Neutrophil (primary cell): ENCODE data around the gene CHRD.

Experiments used
- H3K27ac ChIP-seq: fragments of 200-600 bp; sonication (generic); 2 replicates; pipeline ENCODE4 v1.5.1; 2016; ENCODE audit warnings: mild to moderate bottlenecking, moderate library complexity
- H3K27me3 ChIP-seq: fragments of 200-600 bp; sonication (generic); 2 replicates; pipeline ENCODE4 v1.6.0; 2016; ENCODE audit warnings: mild to moderate bottlenecking
- H3K36me3 ChIP-seq: fragments of 200-600 bp; sonication (generic); 2 replicates; pipeline ENCODE4 v1.5.1; 2017
- H3K4me1 ChIP-seq, 2 experiments: fragments of 200-600 bp in 1 of 2; sonication (generic) in 1 of 2; 1 replicate in 1 of 2; 2 replicates in 1 of 2; pipeline versions ENCODE4 v1.5.1 to v1.6.1; 2013 to 2016; ENCODE audit warnings: low read depth in 1 of 2, low read length in 1 of 2, mild to moderate bottlenecking in 1 of 2, moderate library complexity in 1 of 2; ENCODE audit not compliant: control insufficient read depth in 1 of 2, insufficient read depth in 1 of 2
- H3K4me3 ChIP-seq, 2 experiments: fragments of 200-600 bp in 1 of 2; sonication (generic) in 1 of 2; 1 replicate in 1 of 2; 2 replicates in 1 of 2; pipeline ENCODE4 v1.5.1; 2013 to 2016; ENCODE audit warnings: low read depth in 1 of 2, low read length in 1 of 2, mild to moderate bottlenecking in 1 of 2, moderate library complexity in 1 of 2
- H3K9me3 ChIP-seq: fragments of 200-600 bp; sonication (generic); 2 replicates; pipeline ENCODE4 v1.5.1; 2016
- TF ChIP-seq, protein P1 (sequence below): fragments of 200-600 bp; sonication (generic); IDR thresholded peaks from 2 replicates; pipeline ENCODE4 v1.5.1; 2016; ENCODE audit warnings: antibody characterized with exemption

The CHRD gene

DNA sequence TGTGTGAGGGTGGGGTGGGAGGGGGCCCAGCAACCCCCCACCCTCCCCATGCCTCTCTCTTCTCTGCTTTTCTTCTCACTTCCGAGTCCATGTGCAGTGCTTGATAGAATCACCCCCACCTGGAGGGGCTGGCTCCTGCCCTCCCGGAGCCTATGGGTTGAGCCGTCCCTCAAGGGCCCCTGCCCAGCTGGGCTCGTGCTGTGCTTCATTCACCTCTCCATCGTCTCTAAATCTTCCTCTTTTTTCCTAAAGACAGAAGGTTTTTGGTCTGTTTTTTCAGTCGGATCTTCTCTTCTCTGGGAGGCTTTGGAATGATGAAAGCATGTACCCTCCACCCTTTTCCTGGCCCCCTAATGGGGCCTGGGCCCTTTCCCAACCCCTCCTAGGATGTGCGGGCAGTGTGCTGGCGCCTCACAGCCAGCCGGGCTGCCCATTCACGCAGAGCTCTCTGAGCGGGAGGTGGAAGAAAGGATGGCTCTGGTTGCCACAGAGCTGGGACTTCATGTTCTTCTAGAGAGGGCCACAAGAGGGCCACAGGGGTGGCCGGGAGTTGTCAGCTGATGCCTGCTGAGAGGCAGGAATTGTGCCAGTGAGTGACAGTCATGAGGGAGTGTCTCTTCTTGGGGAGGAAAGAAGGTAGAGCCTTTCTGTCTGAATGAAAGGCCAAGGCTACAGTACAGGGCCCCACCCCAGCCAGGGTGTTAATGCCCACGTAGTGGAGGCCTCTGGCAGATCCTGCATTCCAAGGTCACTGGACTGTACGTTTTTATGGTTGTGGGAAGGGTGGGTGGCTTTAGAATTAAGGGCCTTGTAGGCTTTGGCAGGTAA, 34.3 kb upstream of the CHRD start:
- Histone ChIP-seq H3K27ac (no peak overlapping the region), H3K4me1 (no peaks in the 10 kb centered on the region), H3K9me3 (no peaks in the 10 kb centered on the region), H3K27me3 (no peaks in the 10 kb centered on the region), H3K36me3 (peaks cover 33% of the 10 kb centered on the region), H3K4me3 (no peak overlapping the region)
- TF ChIP-seq, protein P1, sequence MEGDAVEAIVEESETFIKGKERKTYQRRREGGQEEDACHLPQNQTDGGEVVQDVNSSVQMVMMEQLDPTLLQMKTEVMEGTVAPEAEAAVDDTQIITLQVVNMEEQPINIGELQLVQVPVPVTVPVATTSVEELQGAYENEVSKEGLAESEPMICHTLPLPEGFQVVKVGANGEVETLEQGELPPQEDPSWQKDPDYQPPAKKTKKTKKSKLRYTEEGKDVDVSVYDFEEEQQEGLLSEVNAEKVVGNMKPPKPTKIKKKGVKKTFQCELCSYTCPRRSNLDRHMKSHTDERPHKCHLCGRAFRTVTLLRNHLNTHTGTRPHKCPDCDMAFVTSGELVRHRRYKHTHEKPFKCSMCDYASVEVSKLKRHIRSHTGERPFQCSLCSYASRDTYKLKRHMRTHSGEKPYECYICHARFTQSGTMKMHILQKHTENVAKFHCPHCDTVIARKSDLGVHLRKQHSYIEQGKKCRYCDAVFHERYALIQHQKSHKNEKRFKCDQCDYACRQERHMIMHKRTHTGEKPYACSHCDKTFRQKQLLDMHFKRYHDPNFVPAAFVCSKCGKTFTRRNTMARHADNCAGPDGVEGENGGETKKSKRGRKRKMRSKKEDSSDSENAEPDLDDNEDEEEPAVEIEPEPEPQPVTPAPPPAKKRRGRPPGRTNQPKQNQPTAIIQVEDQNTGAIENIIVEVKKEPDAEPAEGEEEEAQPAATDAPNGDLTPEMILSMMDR, result no peak

DNA sequence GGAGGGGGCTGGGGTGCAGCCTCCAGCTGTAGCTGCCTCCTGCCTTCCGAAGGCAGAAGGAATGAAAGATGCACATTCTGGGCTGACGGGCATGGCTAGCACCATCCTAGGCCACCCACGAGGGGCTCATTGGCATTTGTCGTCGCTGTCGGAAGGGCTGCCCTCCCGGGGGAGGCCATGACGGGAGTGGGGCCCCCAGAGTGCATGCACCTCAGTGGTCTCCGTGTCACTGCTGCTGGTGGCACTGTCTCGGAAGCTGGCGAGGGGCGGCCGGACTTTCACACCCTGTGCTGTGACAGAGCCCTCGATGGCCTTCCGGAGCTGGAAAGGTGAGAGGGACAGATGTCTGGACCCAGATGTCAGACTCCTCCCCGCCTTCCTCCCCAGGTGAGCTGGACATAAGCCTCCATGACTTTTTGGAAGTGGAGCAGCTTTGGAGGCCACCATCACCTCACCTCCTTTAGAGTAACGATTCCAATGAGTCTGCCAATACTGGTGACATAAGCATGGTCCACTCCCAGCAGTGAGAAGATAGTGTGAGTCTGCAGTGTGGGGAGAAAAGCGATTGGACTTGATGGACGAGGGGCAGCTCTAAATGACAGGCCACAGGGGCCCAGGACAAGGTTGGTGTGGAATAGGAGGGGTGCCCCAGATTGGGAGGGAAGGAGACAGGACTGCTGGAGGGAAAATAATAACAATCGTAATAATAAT, 33.2 kb upstream of the CHRD start:
- no peak overlapping the region for H3K4me3 ChIP-seq

DNA sequence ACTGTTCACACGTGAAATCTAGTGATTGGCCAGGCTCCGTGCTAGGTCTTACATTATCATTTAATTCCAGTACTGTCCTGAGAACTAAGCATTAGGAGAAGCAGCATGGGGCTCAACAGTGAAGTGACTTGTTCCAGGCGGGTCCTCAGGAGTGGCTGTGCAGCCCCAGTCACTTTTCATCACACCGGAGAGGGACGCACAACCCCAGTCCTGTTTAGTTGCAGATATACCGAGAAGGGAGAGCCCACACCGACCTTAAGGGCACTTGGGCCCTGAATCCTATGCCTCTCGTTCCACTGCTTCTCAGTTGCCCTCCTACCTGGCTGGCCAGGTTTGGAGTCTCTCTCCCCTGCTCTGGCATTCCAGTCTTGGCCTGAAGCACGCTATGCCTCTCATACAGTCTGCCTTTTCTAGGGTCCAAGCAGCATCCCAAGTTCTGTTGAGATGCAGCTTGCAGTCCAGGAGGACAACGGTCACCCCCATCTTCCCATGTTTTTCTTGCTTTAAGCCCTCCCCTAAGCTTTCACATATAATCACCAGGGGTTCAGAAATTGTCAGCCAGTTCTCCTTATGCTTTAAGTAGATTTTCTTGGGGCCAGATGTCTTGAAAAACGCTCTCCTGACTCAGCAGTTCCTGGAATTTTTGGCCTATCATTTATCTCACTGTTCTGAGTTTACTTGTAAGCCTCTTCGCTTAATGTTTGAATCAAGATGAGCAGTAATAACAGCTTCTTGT, 32.4 kb upstream of the CHRD start:
- Histone ChIP-seq H3K36me3 (peaks cover 24% of the 10 kb centered on the region), H3K27me3 (no peaks in the 10 kb centered on the region), H3K4me1 (no peaks in the 10 kb centered on the region), H3K4me3 (no peak overlapping the region), H3K9me3 (no peaks in the 10 kb centered on the region), H3K27ac (no peak overlapping the region)
- TF ChIP-seq, protein P1, result no peak

More for the DNA sequence above, 33.2 kb upstream of the CHRD start:
- no peaks in the 10 kb centered on the region for H3K9me3 ChIP-seq
- TF ChIP-seq, protein P1, result no peak
- H3K27me3 ChIP-seq, result no peaks in the 10 kb centered on the region
- H3K36me3 ChIP-seq, result peaks cover 32% of the 10 kb centered on the region
- no peaks in the 10 kb centered on the region for H3K4me1 ChIP-seq
- no peak overlapping the region for H3K27ac ChIP-seq

DNA sequence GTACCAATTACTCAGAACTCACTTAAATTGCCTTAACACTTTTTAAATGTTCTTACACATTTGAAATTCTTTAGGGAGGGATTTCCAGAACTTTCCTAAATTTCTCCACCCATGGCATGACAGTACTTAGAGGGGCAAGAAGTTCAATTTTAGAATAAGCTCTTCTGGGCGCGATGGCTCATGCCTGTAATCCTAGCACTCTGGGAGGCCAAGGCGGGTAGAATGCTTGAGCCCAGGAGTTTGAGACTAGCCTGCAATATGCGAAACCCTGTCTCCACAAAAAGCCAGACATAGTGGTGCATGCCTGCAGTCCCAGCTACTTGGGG, 31.8 kb upstream of the CHRD start:
- no peaks in the 10 kb centered on the region for H3K4me1 ChIP-seq
- no peaks in the 10 kb centered on the region for H3K27me3 ChIP-seq
- TF ChIP-seq, protein P1, result no peak
- peaks cover 19% of the 10 kb centered on the region for H3K36me3 ChIP-seq
- no peaks in the 10 kb centered on the region for H3K9me3 ChIP-seq
- H3K4me3 ChIP-seq, result no peak overlapping the region
- H3K27ac ChIP-seq, result no peak overlapping the region

DNA sequence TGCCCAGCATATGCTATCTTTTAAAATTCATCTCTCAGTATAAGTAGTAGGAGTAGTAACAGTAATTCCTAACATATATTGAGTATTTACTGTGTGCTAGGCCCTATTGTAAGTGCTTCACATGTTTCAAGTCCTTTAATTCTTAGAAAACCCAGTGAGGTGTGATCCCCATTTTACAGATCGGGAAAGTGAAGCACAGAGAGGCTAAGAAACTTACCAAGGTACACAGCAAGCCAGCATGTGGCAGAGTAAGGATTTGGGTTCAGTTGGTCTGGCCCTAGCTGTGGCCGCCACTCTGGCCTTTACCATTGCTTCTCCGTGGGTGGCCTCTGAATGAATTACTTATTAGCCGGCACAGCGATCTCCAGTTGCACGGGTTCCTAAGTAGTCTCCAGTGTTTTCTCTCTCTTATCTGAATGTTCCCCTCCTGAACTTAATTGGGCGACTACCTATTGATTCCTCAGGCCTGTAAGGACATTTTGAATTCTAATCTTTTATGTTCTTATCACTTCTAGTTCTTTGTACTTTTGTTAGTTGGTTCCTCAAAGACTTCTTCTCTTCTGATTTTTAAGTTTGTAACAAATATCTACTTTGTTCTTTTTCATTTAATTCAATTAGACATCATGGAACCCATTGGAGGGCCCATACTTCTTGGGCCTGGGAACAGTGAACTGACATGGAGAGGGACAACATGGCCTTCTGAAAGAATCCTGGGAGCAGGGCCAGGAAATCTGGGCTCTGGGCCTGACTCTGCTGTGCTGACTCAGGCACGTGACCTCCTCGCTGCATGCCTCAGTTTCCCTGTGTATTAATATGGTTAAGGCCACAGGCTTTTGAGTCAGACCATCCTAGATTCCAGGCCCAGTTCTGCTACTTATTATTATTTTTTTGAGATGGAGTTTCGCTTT, 30.0 kb upstream of the CHRD start:
- Histone ChIP-seq H3K27me3 (no peaks in the 10 kb centered on the region), H3K27ac (no peak overlapping the region), H3K9me3 (no peaks in the 10 kb centered on the region), H3K4me3 (no peak overlapping the region), H3K36me3 (peaks cover 4% of the 10 kb centered on the region), H3K4me1 (no peaks in the 10 kb centered on the region)
- TF ChIP-seq, protein P1, result no peak
